ENCODE measurements around the gene CMIP.
A peak's percentile ranks its signal among the peaks of the same experiment; 100 is the strongest.

The CMIP gene

DNA sequence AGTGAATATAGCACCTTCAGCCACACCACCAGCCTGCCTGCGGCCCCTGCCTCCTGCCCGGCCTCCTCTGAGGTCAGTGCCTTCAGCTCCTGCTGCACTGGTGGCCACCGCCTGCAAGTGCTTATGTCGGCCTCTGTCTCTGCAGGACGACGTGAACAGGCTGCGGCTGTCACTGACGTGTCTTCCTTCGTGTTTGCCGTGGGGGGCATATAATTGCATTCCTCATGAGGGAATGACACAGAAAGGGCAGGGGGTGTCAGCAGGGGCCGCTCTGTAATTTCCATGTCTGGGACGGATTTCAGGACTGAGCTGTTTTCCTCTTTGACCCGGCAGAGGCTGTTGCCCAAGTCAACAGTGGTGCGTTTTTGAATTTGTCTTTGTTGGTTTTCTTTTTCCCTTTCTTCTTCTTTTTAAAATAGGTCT is 28.5 kb downstream of the CMIP start:
- no peak for DNase-seq (ENCODE audit: extremely low read depth, insufficient read length)

GRCh38 chr16:81473558-81473957 is 28.9 kb downstream of the CMIP start:
- Histone ChIP-seq H3K4me3 (replicated peaks; ENCODE audit: low read depth, low read length) (no peak overlapping the region), H3K27me3 (replicated peaks; ENCODE audit: control insufficient read depth, insufficient read depth, low read length) (no peaks in the 10 kb centered on the region), H3K36me3 (ENCODE audit: control insufficient read depth, insufficient read depth, low read length) (peaks cover 1% of the 10 kb centered on the region)
- TF ChIP-seq, protein P1, sequence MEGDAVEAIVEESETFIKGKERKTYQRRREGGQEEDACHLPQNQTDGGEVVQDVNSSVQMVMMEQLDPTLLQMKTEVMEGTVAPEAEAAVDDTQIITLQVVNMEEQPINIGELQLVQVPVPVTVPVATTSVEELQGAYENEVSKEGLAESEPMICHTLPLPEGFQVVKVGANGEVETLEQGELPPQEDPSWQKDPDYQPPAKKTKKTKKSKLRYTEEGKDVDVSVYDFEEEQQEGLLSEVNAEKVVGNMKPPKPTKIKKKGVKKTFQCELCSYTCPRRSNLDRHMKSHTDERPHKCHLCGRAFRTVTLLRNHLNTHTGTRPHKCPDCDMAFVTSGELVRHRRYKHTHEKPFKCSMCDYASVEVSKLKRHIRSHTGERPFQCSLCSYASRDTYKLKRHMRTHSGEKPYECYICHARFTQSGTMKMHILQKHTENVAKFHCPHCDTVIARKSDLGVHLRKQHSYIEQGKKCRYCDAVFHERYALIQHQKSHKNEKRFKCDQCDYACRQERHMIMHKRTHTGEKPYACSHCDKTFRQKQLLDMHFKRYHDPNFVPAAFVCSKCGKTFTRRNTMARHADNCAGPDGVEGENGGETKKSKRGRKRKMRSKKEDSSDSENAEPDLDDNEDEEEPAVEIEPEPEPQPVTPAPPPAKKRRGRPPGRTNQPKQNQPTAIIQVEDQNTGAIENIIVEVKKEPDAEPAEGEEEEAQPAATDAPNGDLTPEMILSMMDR (IDR thresholded peaks at IDR 0.05; ENCODE audit: insufficient read depth, low read length, poor library complexity, severe bottlenecking), result no peak
- DNase-seq (ENCODE audit: extremely low read depth, insufficient read length), result no peak

More for the DNA sequence above, 28.5 kb downstream of the CMIP start:
- H3K36me3 ChIP-seq (ENCODE audit: control insufficient read depth, insufficient read depth, low read length), result peaks cover 1% of the 10 kb centered on the region
- no peaks in the 10 kb centered on the region for H3K27me3 ChIP-seq (replicated peaks; ENCODE audit: control insufficient read depth, insufficient read depth, low read length)
- TF ChIP-seq, protein P1 (IDR thresholded peaks at IDR 0.05; ENCODE audit: insufficient read depth, low read length, poor library complexity, severe bottlenecking), result no peak
- H3K4me3 ChIP-seq (replicated peaks; ENCODE audit: low read depth, low read length), result no peak overlapping the region

DNA sequence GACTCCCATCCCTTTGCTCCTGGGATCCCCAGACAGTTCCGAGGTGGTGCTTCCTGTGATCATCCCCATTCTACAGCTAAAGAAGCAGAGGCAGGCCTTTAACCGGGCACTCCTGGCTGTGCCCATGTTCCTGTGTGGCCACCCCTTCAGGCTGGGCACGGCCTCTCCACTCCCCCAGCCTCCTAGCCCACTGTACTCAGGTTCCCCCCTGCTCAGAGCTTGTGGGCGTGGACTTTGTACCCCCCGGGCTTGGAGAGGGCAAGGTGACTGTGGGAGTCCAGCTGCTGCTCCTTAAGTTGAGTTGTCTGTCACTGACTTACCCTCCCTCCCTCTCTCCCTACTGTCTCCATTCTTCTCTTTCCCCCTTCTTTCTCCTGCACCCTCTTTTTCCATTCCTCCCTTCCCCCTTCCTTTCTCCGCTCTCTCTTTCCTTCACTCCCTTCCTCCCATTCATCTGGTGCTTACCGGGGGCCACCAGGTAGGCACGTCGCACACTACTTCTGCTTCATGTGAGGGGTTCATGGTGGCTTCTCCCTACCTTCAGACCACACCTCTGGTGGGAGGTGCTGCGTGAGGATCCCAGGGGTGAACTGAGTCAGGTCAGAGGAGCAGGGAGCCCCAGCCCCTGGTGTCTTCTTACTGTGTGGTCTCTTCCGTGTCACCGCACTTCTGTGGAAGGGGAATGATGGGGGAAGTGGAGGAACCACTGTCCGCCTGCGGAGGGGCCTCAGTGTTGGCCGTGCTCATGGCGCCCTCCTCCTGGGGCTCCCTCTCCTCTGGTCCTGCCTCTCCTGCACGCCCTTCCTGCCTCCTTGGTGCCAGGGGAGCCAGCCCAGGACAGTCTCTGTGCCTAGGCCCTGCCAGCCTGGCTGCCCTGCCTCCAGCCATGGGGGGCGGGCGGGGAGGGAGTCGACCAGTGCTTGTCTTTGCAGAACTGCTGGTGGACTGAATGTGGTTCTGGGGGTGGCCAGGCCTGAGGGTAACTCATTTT is 29.7 kb downstream of the CMIP start:
- Histone ChIP-seq H3K36me3 (ENCODE audit: control insufficient read depth, insufficient read depth, low read length) (peaks cover 1% of the 10 kb centered on the region), H3K4me3 (replicated peaks; ENCODE audit: low read depth, low read length) (no peak overlapping the region), H3K27me3 (replicated peaks; ENCODE audit: control insufficient read depth, insufficient read depth, low read length) (no peaks in the 10 kb centered on the region)
- no peak for DNase-seq (ENCODE audit: extremely low read depth, insufficient read length)
- TF ChIP-seq, protein P1 (IDR thresholded peaks at IDR 0.05; ENCODE audit: insufficient read depth, low read length, poor library complexity, severe bottlenecking), result no peak

DNA sequence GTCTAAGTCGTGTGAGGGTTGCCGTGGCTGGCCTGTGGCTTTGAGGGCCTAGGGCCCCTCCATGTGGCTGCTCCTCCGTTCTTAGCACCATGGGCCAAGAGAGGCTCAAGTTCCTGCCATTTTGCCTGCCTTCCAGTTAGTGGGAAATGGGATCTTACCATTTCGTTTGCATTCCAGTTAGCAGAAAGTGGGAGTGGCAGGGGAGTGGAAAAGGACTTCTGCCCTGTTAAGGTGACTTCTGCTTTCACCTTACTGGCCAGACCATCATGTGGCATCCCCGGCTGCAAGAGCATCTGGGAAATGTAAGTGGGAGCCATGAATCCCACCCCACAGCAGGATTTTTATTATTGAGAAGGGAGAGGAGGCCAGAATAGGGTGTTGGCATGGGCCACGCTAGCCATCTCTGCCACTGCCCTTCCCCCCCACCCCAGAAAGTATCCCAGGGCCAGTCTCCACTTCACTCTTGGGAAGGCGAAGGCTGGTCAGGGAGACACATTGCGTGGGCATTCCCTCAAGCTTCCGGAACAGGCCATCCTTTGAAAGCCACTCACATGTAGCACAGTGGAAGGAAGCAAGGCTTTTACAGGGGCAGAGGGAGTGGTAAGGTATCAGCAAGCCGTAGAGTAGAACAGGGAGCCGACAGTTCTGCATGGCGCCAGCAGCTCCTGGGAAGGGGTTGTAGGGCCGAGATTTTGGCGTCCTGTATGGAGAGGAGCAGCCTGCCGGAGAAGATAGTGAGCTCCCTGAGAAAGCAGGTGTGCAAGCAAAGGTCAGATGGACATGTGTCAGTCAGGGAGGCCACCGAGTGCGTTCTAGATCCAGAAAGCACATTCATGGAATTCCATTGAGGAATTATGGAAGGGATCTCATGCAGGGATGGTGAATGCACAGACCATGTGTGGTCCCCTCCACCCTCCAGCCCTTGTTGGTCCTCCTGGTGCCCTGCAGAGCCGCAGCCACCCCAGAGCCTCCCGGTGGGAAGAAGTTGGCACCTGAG is 33.4 kb downstream of the CMIP start:
- TF ChIP-seq, protein P1 (IDR thresholded peaks at IDR 0.05; ENCODE audit: insufficient read depth, low read length, poor library complexity, severe bottlenecking), result no peak
- DNase-seq (ENCODE audit: extremely low read depth, insufficient read length), result no peak
- Histone ChIP-seq H3K4me3 (replicated peaks; ENCODE audit: low read depth, low read length) (no peak overlapping the region), H3K27me3 (replicated peaks; ENCODE audit: control insufficient read depth, insufficient read depth, low read length) (no peaks in the 10 kb centered on the region), H3K36me3 (ENCODE audit: control insufficient read depth, insufficient read depth, low read length) (no peaks in the 10 kb centered on the region; the same call in 1 of the 2 replicates)

- TF ChIP-seq, protein P1 (IDR thresholded peaks at IDR 0.05; ENCODE audit: insufficient read depth, low read length, poor library complexity, severe bottlenecking), result no peak
- DNase-seq (ENCODE audit: extremely low read depth, insufficient read length), result peak; percentile 78
- no peaks in the 10 kb centered on the region for H3K27me3 ChIP-seq (replicated peaks; ENCODE audit: control insufficient read depth, insufficient read depth, low read length)
- H3K36me3 ChIP-seq (ENCODE audit: control insufficient read depth, insufficient read depth, low read length), result no peaks in the 10 kb centered on the region
- peak overlapping the region; percentile 35; the same call in 1 of the 2 replicates for H3K4me3 ChIP-seq (replicated peaks; ENCODE audit: low read depth, low read length)
Measured at GRCh38 chr16:81478876-81479511, 34.4 kb downstream of the CMIP start.

Measured in GM06990 (cell line).